Heart left ventricle (tissue), 13 donors: ENCODE results near the gene ELF4.

Experiments used
- POLR2A ChIP-seq, 2 donors: fragments of 450-650 bp; IDR thresholded peaks; one replicate each; pipeline ENCODE4 v1.6.1; 2017; ENCODE audit warnings: antibody characterized with exemption in 2 of 2, mild to moderate bottlenecking in 2 of 2, moderate library complexity in 2 of 2
- TF ChIP-seq, protein P1 (sequence below), 12 donors: fragments of 200-600 bp; sonication (generic) in 4 of 12; IDR thresholded peaks; one replicate each; pipeline versions ENCODE4 v1.5.0 to v1.8.0; 2018 to 2022; ENCODE audit warnings: antibody characterized with exemption in 12 of 12, mild to moderate bottlenecking in 5 of 12
- donor health status: ischemic (EF 13 %, LVEDD 7.1; RV severe dilation, severe dysfunction).
- donor health status: DM: no; HTN: yes; CAD: no.
- donor health status: DM: no; HTN: no; CAD: no.
- donor health status: ischemic (EF 25% LVEDD 6.9; RV normal size, moderate dysfunction).
- donor health status: ischemic (EF 25% LVEDD 5.7; RV mildly dilated, moderate dysfunction).
- donor health status: ischemic (EF 35%, LVEDD 5.7; RV mildly dilated, moderate dysfunction).
- donor health status: nonischemic (EF 11% LVEDD 7.7; RV severe dilation, severe dysfunction).
- donor health status: DM: yes; HTN: yes; CAD: no.
- donor health status: PGD.
- donor health status: ischemic (EF 29% LVEDD 5.4; RV normal size, mild dysfunction).
- donor health status: nonischemic (EF 23%, LVEDD 6.1; RV moderate dilation, normal function).

DNA sequence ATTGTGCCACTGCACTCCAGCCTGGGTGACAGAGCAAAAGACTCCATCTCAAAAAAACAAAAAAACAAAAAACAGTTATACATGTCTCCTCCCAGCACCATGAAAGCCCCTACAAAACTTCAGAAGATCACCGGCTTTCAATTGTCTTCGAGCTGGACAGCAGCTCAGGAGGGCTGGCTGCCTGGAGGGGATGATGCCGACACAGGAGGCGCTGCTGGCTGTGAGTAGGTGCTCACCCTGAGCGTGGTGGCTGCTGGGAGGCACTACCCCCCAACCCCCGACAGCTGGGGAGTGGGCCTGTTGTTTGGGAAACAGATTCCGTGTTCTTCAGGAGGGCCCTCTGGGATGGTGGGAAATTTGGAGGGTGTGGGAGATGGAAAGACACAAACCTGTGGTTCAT lies 6.9 kb upstream of the ELF4 start:
- TF ChIP-seq, protein P1, sequence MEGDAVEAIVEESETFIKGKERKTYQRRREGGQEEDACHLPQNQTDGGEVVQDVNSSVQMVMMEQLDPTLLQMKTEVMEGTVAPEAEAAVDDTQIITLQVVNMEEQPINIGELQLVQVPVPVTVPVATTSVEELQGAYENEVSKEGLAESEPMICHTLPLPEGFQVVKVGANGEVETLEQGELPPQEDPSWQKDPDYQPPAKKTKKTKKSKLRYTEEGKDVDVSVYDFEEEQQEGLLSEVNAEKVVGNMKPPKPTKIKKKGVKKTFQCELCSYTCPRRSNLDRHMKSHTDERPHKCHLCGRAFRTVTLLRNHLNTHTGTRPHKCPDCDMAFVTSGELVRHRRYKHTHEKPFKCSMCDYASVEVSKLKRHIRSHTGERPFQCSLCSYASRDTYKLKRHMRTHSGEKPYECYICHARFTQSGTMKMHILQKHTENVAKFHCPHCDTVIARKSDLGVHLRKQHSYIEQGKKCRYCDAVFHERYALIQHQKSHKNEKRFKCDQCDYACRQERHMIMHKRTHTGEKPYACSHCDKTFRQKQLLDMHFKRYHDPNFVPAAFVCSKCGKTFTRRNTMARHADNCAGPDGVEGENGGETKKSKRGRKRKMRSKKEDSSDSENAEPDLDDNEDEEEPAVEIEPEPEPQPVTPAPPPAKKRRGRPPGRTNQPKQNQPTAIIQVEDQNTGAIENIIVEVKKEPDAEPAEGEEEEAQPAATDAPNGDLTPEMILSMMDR (IDR thresholded peaks at IDR 0.05): no peak
- no peak for TF ChIP-seq POLR2A (IDR thresholded peaks at IDR 0.05)
